Neural cell (in vitro differentiated cells): Measurements from ENCODE around the gene ZCWPW1. TPM values are rescaled to one million over a fixed set of nuclear protein-coding genes. Genes with fewer than 3 reads are reported as not detected.
A peak's percentile ranks its signal among the peaks of the same experiment; 100 is the strongest.

Experiments used
- H2AFZ ChIP-seq: fragments of 200-600, 300-800 bp; sonication (generic), shearing (Covaris generic); 2 replicates; pipeline ENCODE4 v1.6.0; 2014; ENCODE audit warnings: low read depth, mild to moderate bottlenecking, antibody characterized with exemption, low read length, moderate library complexity
- H3F3A ChIP-seq: fragments of 200-600 bp; shearing (Covaris generic); 2 replicates; pipeline ENCODE4 v1.6.1; 2016; ENCODE audit warnings: mild to moderate bottlenecking, moderate library complexity, mixed read lengths, antibody characterized with exemption, low read length; ENCODE audit not compliant: insufficient read depth, poor library complexity, severe bottlenecking
- H3K27ac ChIP-seq: fragments of 200-600, 300-800 bp; sonication (generic), shearing (Covaris generic); 2 replicates; pipeline ENCODE4 v1.5.1; 2014; ENCODE audit warnings: mild to moderate bottlenecking, low read length, moderate library complexity
- H3K27me3 ChIP-seq: fragments of 300-800, 200-600 bp; sonication (generic), shearing (Covaris generic); 2 replicates; pipeline ENCODE4 v1.6.0; 2014; ENCODE audit warnings: mild to moderate bottlenecking, low read depth, low read length, moderate library complexity; ENCODE audit not compliant: insufficient read depth
- H3K36me3 ChIP-seq: fragments of 300-800, 200-600 bp; sonication (generic), shearing (Covaris generic); 2 replicates; pipeline ENCODE4 v1.5.1; 2014; ENCODE audit warnings: mild to moderate bottlenecking, antibody characterized with exemption, low read length, moderate library complexity; ENCODE audit not compliant: insufficient read depth
- H3K4me2 ChIP-seq: fragments of 300-800, 200-600 bp; sonication (generic), shearing (Covaris generic); 2 replicates; pipeline ENCODE4 v1.6.0; 2014; ENCODE audit warnings: mild to moderate bottlenecking, low read length
- H3K4me3 ChIP-seq: fragments of 300-800, 200-600 bp; sonication (generic), shearing (Covaris generic); 2 replicates; pipeline ENCODE4 v1.5.1; 2014; ENCODE audit warnings: mild to moderate bottlenecking, low read length, moderate library complexity
- H3K79me2 ChIP-seq: fragments of 200-600 bp; shearing (Covaris generic); replicated peaks from 2 replicates; pipeline ENCODE4 v1.6.0; 2014; ENCODE audit warnings: mild to moderate bottlenecking, low read length, moderate library complexity; ENCODE audit not compliant: insufficient read depth
- H3K9ac ChIP-seq: fragments of 300-800, 200-600 bp; sonication (generic), shearing (Covaris generic); 2 replicates; pipeline ENCODE4 v1.6.1; 2016; ENCODE audit warnings: mild to moderate bottlenecking, low read length, mixed read lengths
- H3K9me2 ChIP-seq: fragments of 200-600 bp; shearing (Covaris generic); 2 replicates; pipeline ENCODE4 v1.6.1; 2016; ENCODE audit warnings: mild to moderate bottlenecking, low read length, mixed read lengths; ENCODE audit not compliant: insufficient read depth
- H3K9me3 ChIP-seq: fragments of 200-600, 300-800 bp; sonication (generic), shearing (Covaris generic); 2 replicates; pipeline ENCODE4 v1.6.1; 2016; ENCODE audit warnings: mild to moderate bottlenecking, mixed run types, low read length, moderate library complexity, mixed read lengths
- H4K20me1 ChIP-seq: fragments of 200-600 bp; shearing (Covaris generic); 2 replicates; pipeline ENCODE4 v1.6.1; 2016; ENCODE audit warnings: mild to moderate bottlenecking, mixed run types; ENCODE audit not compliant: insufficient read depth
- EP300 ChIP-seq: fragments of 450-650 bp; conservative IDR thresholded peaks from 2 replicates; pipeline ENCODE4 v1.6.1; 2014; ENCODE audit warnings: antibody characterized with exemption, mild to moderate bottlenecking, moderate library complexity; ENCODE audit not compliant: poor library complexity, severe bottlenecking
- EZH2 ChIP-seq: fragments of 200-600, 300-800 bp; shearing (Covaris generic), sonication (generic); IDR thresholded peaks from 2 replicates; pipeline ENCODE4 v1.6.1; 2014; ENCODE audit warnings: antibody characterized with exemption, low read length, borderline replicate concordance, mild to moderate bottlenecking; ENCODE audit not compliant: insufficient read depth, poor library complexity, severe bottlenecking
- MXI1 ChIP-seq: fragments of 450-650 bp; conservative IDR thresholded peaks from 2 replicates; pipeline ENCODE4 v1.6.1; 2014; ENCODE audit warnings: antibody characterized with exemption, mild to moderate bottlenecking; ENCODE audit not compliant: poor library complexity, severe bottlenecking
- POLR2AphosphoS5 ChIP-seq: IDR thresholded peaks from 2 replicates; pipeline ENCODE4 v1.6.1; 2012
- RAD21 ChIP-seq: fragments of 450-650 bp; conservative IDR thresholded peaks from 2 replicates; pipeline ENCODE4 v1.6.1; 2014; ENCODE audit warnings: antibody characterized with exemption, mild to moderate bottlenecking, moderate library complexity
- SMC3 ChIP-seq: fragments of 450-650 bp; conservative IDR thresholded peaks from 2 replicates; pipeline ENCODE4 v1.6.1; 2014; ENCODE audit warnings: antibody characterized with exemption, mild to moderate bottlenecking, moderate library complexity; ENCODE audit not compliant: poor library complexity
- TAF1 ChIP-seq: IDR thresholded peaks from 2 replicates; pipeline ENCODE4 v1.6.1; 2012; ENCODE audit warnings: low read depth
- polyA plus RNA-seq: library from polyadenylated mRNA; depleted of rRNA; stranded (reverse); fragments of >200 nt; gene quantifications from 2 replicates; pipeline ENCODE4 v1.2.3, GENCODE V29; 2014
- TF ChIP-seq, protein P1 (sequence below): fragments of 450-650 bp; IDR thresholded peaks from 2 replicates; pipeline ENCODE4 v1.5.1; 2014; ENCODE audit warnings: antibody characterized with exemption, mild to moderate bottlenecking, moderate library complexity; ENCODE audit not compliant: poor library complexity, severe bottlenecking
- TF ChIP-seq, protein P2 (sequence below): IDR thresholded peaks from 2 replicates; pipeline ENCODE4 v1.6.1; 2012; ENCODE audit warnings: borderline replicate concordance

The ZCWPW1 gene
- polyA plus RNA-seq, 1 donor from 2014 or later: 6.8 TPM

DNA sequence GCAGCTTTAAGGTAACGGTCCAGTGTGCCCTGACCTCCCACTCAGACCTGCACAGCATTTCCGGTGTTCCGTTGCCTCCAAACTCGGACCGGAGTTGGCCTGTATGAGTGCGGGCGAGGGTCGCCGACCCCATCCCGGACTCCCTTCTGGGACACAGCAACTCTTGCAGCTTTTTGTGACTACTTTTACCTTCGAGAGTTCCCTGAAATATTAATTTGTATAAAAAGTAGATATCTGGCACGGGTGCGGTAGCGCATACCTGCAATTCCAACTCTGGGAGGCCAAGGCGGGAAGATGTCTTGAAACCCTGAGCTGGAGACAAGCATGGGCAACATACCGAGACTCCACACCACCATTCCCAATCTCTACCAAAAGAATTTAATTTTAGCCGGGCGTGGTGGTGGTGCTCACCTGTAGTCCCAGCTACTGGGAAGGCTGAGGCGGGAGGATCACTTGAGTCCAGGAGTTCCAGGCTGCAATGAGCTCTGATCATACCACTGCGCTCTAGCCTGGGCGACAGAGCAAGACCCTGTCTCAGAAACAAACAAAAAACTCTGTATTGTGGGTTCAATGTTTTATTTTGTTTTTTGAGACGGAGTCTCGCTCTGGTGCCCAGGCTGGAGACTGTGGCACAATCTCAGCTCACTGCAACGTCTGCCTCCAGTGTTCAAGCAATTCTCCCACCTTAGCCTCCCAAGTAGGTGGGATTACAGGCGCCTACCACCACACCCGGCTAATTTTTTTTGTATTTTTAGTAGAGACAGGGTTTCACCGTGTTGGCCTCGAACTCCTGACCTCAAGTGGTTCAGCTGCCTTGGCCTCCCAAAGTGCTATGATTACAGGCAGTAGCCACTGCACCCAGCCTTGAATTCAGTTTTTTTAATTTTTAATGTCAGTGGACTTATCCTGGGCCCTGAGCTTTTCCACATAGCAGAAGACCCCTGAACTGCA is 8.9 kb upstream of the ZCWPW1 start:
- Histone ChIP-seq H3K36me3 (no peaks in the 10 kb centered on the region), H3K9ac (no peak overlapping the region), H4K20me1 (no peaks in the 10 kb centered on the region), H3K4me3 (no peak overlapping the region), H3K9me2 (no peaks in the 10 kb centered on the region), H3K9me3 (no peaks in the 10 kb centered on the region), H3K27me3 (no peaks in the 10 kb centered on the region), H2AFZ (no peak overlapping the region), H3K79me2 (peaks cover 7% of the 10 kb centered on the region), H3K27ac (no peak overlapping the region), H3K4me2 (no peak overlapping the region), H3F3A (no peaks in the 10 kb centered on the region)
- TF ChIP-seq POLR2AphosphoS5 (no peak), TAF1 (no peak), SMC3 (no peak), RAD21 (no peak), MXI1 (no peak), EP300 (no peak)
- TF ChIP-seq, protein P1, sequence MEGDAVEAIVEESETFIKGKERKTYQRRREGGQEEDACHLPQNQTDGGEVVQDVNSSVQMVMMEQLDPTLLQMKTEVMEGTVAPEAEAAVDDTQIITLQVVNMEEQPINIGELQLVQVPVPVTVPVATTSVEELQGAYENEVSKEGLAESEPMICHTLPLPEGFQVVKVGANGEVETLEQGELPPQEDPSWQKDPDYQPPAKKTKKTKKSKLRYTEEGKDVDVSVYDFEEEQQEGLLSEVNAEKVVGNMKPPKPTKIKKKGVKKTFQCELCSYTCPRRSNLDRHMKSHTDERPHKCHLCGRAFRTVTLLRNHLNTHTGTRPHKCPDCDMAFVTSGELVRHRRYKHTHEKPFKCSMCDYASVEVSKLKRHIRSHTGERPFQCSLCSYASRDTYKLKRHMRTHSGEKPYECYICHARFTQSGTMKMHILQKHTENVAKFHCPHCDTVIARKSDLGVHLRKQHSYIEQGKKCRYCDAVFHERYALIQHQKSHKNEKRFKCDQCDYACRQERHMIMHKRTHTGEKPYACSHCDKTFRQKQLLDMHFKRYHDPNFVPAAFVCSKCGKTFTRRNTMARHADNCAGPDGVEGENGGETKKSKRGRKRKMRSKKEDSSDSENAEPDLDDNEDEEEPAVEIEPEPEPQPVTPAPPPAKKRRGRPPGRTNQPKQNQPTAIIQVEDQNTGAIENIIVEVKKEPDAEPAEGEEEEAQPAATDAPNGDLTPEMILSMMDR: no peak
- TF ChIP-seq, protein P2, sequence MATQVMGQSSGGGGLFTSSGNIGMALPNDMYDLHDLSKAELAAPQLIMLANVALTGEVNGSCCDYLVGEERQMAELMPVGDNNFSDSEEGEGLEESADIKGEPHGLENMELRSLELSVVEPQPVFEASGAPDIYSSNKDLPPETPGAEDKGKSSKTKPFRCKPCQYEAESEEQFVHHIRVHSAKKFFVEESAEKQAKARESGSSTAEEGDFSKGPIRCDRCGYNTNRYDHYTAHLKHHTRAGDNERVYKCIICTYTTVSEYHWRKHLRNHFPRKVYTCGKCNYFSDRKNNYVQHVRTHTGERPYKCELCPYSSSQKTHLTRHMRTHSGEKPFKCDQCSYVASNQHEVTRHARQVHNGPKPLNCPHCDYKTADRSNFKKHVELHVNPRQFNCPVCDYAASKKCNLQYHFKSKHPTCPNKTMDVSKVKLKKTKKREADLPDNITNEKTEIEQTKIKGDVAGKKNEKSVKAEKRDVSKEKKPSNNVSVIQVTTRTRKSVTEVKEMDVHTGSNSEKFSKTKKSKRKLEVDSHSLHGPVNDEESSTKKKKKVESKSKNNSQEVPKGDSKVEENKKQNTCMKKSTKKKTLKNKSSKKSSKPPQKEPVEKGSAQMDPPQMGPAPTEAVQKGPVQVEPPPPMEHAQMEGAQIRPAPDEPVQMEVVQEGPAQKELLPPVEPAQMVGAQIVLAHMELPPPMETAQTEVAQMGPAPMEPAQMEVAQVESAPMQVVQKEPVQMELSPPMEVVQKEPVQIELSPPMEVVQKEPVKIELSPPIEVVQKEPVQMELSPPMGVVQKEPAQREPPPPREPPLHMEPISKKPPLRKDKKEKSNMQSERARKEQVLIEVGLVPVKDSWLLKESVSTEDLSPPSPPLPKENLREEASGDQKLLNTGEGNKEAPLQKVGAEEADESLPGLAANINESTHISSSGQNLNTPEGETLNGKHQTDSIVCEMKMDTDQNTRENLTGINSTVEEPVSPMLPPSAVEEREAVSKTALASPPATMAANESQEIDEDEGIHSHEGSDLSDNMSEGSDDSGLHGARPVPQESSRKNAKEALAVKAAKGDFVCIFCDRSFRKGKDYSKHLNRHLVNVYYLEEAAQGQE: no peak

- Histone ChIP-seq H2AFZ (peak overlapping the region; percentile 40), H3K79me2 (peaks cover 20% of the 10 kb centered on the region), H3K4me2 (peak overlapping the region; percentile 59), H4K20me1 (no peaks in the 10 kb centered on the region), H3K27me3 (no peaks in the 10 kb centered on the region), H3F3A (no peaks in the 10 kb centered on the region), H3K9me3 (no peaks in the 10 kb centered on the region), H3K27ac (peak overlapping the region; percentile 79), H3K36me3 (no peaks in the 10 kb centered on the region), H3K4me3 (peak overlapping the region; percentile 91), H3K9ac (peak overlapping the region; percentile 84), H3K9me2 (no peaks in the 10 kb centered on the region)
- no peak for TF ChIP-seq TAF1
- peak; percentile 31 for TF ChIP-seq MXI1
- no peak for TF ChIP-seq POLR2AphosphoS5
- no peak for TF ChIP-seq EZH2
- TF ChIP-seq EP300: no peak
- TF ChIP-seq, protein P2: no peak
Observed at GRCh38 chr7:100435401-100436304, 7.2 kb upstream of the ZCWPW1 start.
